Trophoblast cell (in vitro differentiated cells and primary cell): Measurements from ENCODE around the gene SLCO2A1.

Source experiments
- DNase-seq, 2 donors: peaks; one replicate each; pipeline ENCODE4 v3.0.0-alpha.2; 2016
- H2AFZ ChIP-seq: 2 replicates; pipeline ENCODE4 v1.6.1; 2013; ENCODE audit warnings: low read length, moderate library complexity, mild to moderate bottlenecking; ENCODE audit not compliant: insufficient read depth, poor library complexity
- H2AK5ac ChIP-seq: 2 replicates; pipeline ENCODE4 v1.6.1; 2013; ENCODE audit warnings: mild to moderate bottlenecking, low read length
- H2BK120ac ChIP-seq: 2 replicates; pipeline ENCODE4 v1.6.1; 2013; ENCODE audit warnings: low read length, mild to moderate bottlenecking, moderate library complexity; ENCODE audit not compliant: insufficient read depth, poor library complexity
- H2BK12ac ChIP-seq: 2 replicates; pipeline ENCODE4 v1.6.1; 2013; ENCODE audit warnings: mild to moderate bottlenecking, low read length, moderate library complexity
- H2BK5ac ChIP-seq: 2 replicates; pipeline ENCODE4 v1.6.1; 2013; ENCODE audit warnings: low read length, low read depth, moderate library complexity, mild to moderate bottlenecking; ENCODE audit not compliant: poor library complexity
- H3K14ac ChIP-seq: 2 replicates; pipeline ENCODE4 v1.6.1; 2013; ENCODE audit warnings: mild to moderate bottlenecking, low read length
- H3K18ac ChIP-seq: 2 replicates; pipeline ENCODE4 v1.6.1; 2013; ENCODE audit warnings: mild to moderate bottlenecking, low read length
- H3K23ac ChIP-seq: 2 replicates; pipeline ENCODE4 v1.6.1; 2013; ENCODE audit warnings: low read length
- H3K27ac ChIP-seq: 2 replicates; pipeline ENCODE4 v1.5.1; 2013; ENCODE audit warnings: low read depth, mild to moderate bottlenecking, inconsistent platforms, low read length, moderate library complexity
- H3K27me3 ChIP-seq: 2 replicates; pipeline ENCODE4 v1.6.1; 2013; ENCODE audit warnings: inconsistent platforms, mild to moderate bottlenecking, low read length, moderate library complexity; ENCODE audit not compliant: insufficient read depth
- H3K36me3 ChIP-seq, 2 experiments: 1 replicate in 1 of 2; 2 replicates in 1 of 2; pipeline ENCODE4 v1.6.1; 2013; ENCODE audit warnings: low read length in 2 of 2, mild to moderate bottlenecking in 2 of 2, moderate library complexity in 1 of 2; ENCODE audit not compliant: insufficient read depth in 2 of 2, control insufficient read depth in 1 of 2
- H3K4ac ChIP-seq: 2 replicates; pipeline ENCODE4 v1.6.1; 2013; ENCODE audit warnings: low read depth, mild to moderate bottlenecking, low read length, moderate library complexity
- H3K4me1 ChIP-seq, 2 experiments: 1 replicate in 1 of 2; 2 replicates in 1 of 2; pipeline ENCODE4 v1.6.1; 2013; ENCODE audit warnings: low read length in 2 of 2, mild to moderate bottlenecking in 2 of 2, moderate library complexity in 1 of 2; ENCODE audit not compliant: insufficient read depth in 2 of 2, control insufficient read depth in 1 of 2
- H3K4me2 ChIP-seq: 2 replicates; pipeline ENCODE4 v1.6.1; 2013; ENCODE audit warnings: inconsistent platforms, mild to moderate bottlenecking, low read length, moderate library complexity
- H3K4me3 ChIP-seq: 2 replicates; pipeline ENCODE4 v1.5.1; 2013; ENCODE audit warnings: mild to moderate bottlenecking, low read depth, low read length, inconsistent platforms
- H3K79me1 ChIP-seq: one replicate; pipeline ENCODE4 v1.6.1; 2013; ENCODE audit warnings: low read length
- H3K79me2 ChIP-seq: 2 replicates; pipeline ENCODE4 v1.6.1; 2013; ENCODE audit warnings: low read length, mild to moderate bottlenecking; ENCODE audit not compliant: control insufficient read depth, insufficient read depth, poor library complexity
- H3K9ac ChIP-seq: 2 replicates; pipeline ENCODE4 v1.6.1; 2013; ENCODE audit warnings: mild to moderate bottlenecking, low read length
- H3K9me3 ChIP-seq: 2 replicates; pipeline ENCODE4 v1.6.1; 2013; ENCODE audit warnings: low read depth, mild to moderate bottlenecking, control low read depth, inconsistent platforms, low read length; ENCODE audit not compliant: insufficient read depth
- H4K12ac ChIP-seq: 2 replicates; pipeline ENCODE4 v1.6.1; 2013; ENCODE audit warnings: low read depth, mild to moderate bottlenecking, low read length, moderate library complexity
- H4K8ac ChIP-seq: 2 replicates; pipeline ENCODE4 v1.6.1; 2013; ENCODE audit warnings: low read depth, mild to moderate bottlenecking, low read length, moderate library complexity
- H4K91ac ChIP-seq: one replicate; pipeline ENCODE4 v1.6.1; 2013; ENCODE audit warnings: low read depth, mild to moderate bottlenecking, low read length, moderate library complexity
- WGBS: extraction: QIAGEN DNeasy Blood & Tissue Kit; methylation state at CpG from one replicate; pipeline ENCODE4 v1.1.7; 2013; ENCODE audit warnings: missing lambda C conversion rate; ENCODE audit not compliant: insufficient read length, insufficient coverage; ENCODE audit errors: extremely low coverage; 5-methylcytosine and 5-hydroxymethylcytosine counted together

The SLCO2A1 gene

DNA sequence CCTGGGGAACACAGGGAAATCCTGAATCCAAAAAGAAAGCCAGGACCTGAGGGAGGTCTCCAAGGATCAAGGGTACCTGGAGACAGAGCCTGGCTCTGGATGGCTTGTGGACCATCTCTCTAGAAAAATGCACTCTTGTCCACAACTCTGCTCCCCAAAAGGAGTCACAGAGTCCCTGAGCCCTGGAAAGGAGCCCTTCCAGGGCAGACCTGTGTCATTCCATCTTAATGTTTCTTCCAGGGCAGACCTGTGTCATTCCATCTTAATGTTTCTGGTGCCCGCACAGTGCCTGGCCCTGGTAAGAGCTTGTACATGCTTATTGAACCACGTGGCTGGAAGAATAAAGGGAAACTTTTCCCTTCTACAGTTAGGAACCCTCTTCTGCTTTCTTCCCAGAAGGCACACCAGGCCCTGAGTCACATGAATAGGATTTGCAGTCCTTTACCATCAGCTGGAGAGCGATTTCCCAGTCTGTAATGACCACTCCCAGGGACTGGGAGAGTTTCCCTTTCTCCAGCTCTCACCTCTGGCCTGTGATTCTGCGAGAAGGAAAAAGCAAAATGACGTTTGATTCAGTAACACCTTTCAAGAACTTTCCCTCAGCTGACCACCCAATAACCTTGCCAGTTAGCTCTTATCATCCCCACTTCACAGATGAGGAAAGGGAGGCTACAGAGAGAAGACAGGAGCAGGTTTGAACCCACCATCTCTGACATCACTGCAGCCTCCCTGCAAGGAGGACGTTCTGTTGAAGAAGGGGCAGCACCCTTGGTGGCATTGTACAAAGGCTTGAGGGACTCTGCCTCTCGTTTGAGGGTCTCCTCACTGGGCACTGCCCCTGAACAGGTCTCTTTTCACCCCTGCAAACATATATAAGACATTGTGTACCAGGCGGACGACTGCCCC is 35.8 kb upstream of the SLCO2A1 start:
- no peak overlapping the region for H2BK120ac ChIP-seq
- no CpG with 5 or more reads among the region's 9 CpGs for WGBS
- H3K36me3 ChIP-seq = no peaks in the 10 kb centered on the region
- no peaks in the 10 kb centered on the region for H3K79me2 ChIP-seq
- H2BK12ac ChIP-seq = peak overlapping the region; percentile 7
- H3K4ac ChIP-seq = no peak overlapping the region
- no peaks in the 10 kb centered on the region for H3K27me3 ChIP-seq
- no peak overlapping the region for H2BK5ac ChIP-seq
- H2AFZ ChIP-seq = no peak overlapping the region
- H3K23ac ChIP-seq = no peak overlapping the region
- H4K91ac ChIP-seq = peak overlapping the region; percentile 70
- H3K14ac ChIP-seq = no peak overlapping the region
- H3K4me2 ChIP-seq = no peak overlapping the region
- no peak overlapping the region for H2AK5ac ChIP-seq
- no peak overlapping the region for H4K8ac ChIP-seq
- no peak overlapping the region for H3K4me3 ChIP-seq
- H3K27ac ChIP-seq = no peak overlapping the region
- H4K12ac ChIP-seq = no peak overlapping the region
- peaks cover 20 to 29% of the 10 kb centered on the region in 2 experiments for H3K4me1 ChIP-seq
- H3K9ac ChIP-seq = no peak overlapping the region
- H3K9me3 ChIP-seq = no peaks in the 10 kb centered on the region
- H3K79me1 ChIP-seq = peaks cover 4% of the 10 kb centered on the region
- H3K18ac ChIP-seq = no peak overlapping the region
- DNase-seq = no peak

DNA sequence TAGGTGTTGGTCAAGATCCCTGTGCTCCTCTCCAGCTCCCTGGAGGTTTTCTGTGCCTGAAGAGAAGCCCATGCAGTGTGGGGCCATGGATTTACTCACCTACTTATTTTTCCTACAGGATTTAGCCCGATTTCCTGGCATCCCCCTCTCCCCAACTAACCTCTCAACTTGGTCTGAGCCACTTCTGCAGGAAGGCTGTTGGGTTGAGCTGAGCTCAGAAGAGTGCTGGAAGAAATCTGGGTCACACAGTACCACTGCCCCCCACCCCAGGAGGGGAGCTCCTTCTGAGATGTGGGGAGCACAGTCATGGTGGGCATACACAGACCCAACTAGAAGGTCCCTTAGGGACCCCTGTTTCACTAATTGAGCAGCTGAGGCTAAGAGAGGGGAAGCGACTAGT is 34.4 kb upstream of the SLCO2A1 start:
- Histone ChIP-seq H3K79me2 (no peaks in the 10 kb centered on the region), H3K27me3 (no peaks in the 10 kb centered on the region), H3K27ac (no peak overlapping the region), H2AFZ (no peak overlapping the region), H2BK5ac (no peak overlapping the region), H3K36me3 (no peaks in the 10 kb centered on the region), H4K91ac (no peak overlapping the region), H3K9ac (no peak overlapping the region), H3K4me2 (no peak overlapping the region), H3K18ac (no peak overlapping the region), H3K4me3 (no peak overlapping the region), H3K9me3 (no peaks in the 10 kb centered on the region), H3K23ac (no peak overlapping the region), H3K14ac (no peak overlapping the region), H2BK120ac (no peak overlapping the region), H3K4me1 (peaks cover 29 to 40% of the 10 kb centered on the region in 2 experiments), H3K79me1 (peaks cover 11% of the 10 kb centered on the region), H4K8ac (no peak overlapping the region), H3K4ac (no peak overlapping the region), H4K12ac (no peak overlapping the region), H2AK5ac (no peak overlapping the region), H2BK12ac (no peak overlapping the region)
- no peak for DNase-seq
- WGBS = no CpG with 5 or more reads among the region's 2 CpGs

DNA sequence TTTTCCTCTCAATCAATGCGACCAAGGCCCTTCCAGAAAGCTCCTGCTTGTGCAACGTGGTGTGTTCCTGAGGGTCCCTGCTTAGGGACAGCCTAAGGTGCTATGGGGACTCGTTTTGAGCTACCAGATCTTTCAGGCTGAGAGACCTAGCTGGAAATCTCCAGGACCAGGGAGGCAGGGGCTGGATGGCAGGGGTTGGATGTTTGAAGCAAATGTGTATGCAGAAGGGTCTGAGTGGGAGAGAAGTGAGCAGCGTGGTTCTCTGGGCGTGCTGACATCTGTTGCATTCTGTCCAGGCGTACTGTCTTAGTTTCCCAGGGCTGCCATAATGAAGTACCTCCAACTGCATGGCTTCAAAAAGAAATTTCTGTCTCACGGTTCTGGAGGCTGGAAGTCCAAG is 31.7 kb upstream of the SLCO2A1 start:
- Histone ChIP-seq H3K4me3 (no peak overlapping the region), H3K14ac (no peak overlapping the region), H4K12ac (no peak overlapping the region), H2AK5ac (no peak overlapping the region), H4K91ac (no peak overlapping the region), H2BK5ac (no peak overlapping the region), H3K9me3 (no peaks in the 10 kb centered on the region), H3K18ac (no peak overlapping the region), H3K4ac (no peak overlapping the region), H2AFZ (no peak overlapping the region), H3K27me3 (no peaks in the 10 kb centered on the region), H3K9ac (no peak overlapping the region), H3K27ac (no peak overlapping the region), H3K23ac (no peak overlapping the region), H3K4me1 (peaks cover 34 to 47% of the 10 kb centered on the region in 2 experiments), H2BK120ac (peak overlapping the region; percentile 14), H3K36me3 (no peaks in the 10 kb centered on the region), H4K8ac (no peak overlapping the region), H3K79me2 (no peaks in the 10 kb centered on the region), H3K4me2 (no peak overlapping the region), H2BK12ac (no peak overlapping the region), H3K79me1 (peaks cover 24% of the 10 kb centered on the region)
- no CpG with 5 or more reads among the region's 7 CpGs for WGBS
- no peak for DNase-seq

DNA sequence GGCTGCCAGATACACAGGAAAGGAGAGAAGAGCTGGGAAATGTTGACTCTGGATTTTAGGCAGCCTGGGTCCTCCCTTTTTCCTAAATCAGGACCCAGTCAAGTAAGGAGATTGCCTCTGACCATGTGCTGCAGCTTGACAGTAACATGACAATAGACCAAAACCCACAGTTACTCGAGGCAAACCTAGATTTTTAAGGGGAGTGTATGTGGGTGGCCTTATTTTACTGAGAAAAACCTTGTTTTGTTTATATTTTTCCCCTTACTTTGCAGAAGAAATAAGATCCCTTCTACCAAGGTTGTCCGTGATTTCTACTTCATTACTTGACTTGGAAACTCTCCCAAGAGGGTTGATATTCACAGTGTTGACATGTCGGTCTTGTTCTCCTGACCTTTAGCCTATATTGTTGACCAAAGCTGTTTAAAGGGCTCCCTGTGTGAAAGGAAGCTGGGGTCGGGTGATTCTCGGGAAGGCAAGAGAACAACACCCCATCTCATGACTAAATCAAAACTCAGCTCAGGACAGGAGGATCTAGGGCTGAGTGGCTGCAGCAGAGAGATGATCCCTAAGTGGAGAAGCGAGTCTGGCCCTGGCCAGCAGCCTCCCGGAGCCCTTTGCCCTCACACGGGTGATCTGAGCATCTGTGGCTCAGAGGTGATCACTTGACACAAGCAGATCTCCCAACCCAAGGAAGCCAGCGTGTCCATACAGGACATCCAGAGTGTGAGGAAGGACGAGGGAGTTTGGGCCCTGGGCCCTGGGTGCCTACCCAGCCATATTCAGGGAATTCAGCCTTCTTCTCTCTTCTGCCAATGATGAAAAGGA is 31.0 kb upstream of the SLCO2A1 start:
- no peaks in the 10 kb centered on the region for H3K9me3 ChIP-seq
- no CpG with 5 or more reads among the region's 10 CpGs for WGBS
- H2AFZ ChIP-seq = no peak overlapping the region
- H3K23ac ChIP-seq = no peak overlapping the region
- no peak overlapping the region for H4K8ac ChIP-seq
- H3K4me2 ChIP-seq = no peak overlapping the region
- no peak overlapping the region for H3K9ac ChIP-seq
- no peaks in the 10 kb centered on the region for H3K36me3 ChIP-seq
- H3K79me1 ChIP-seq = peaks cover 24% of the 10 kb centered on the region
- H4K91ac ChIP-seq = peak overlapping the region; percentile 67
- peak overlapping the region; percentile 48 for H2BK120ac ChIP-seq
- peaks cover 31 to 43% of the 10 kb centered on the region in 2 experiments for H3K4me1 ChIP-seq
- peak overlapping the region; percentile 20 for H3K14ac ChIP-seq
- H3K27me3 ChIP-seq = no peaks in the 10 kb centered on the region
- H2BK12ac ChIP-seq = peak overlapping the region; percentile 74
- H3K18ac ChIP-seq = peak overlapping the region; percentile 6
- no peak overlapping the region for H2AK5ac ChIP-seq
- no peak overlapping the region for H3K27ac ChIP-seq
- H4K12ac ChIP-seq = no peak overlapping the region
- DNase-seq = no peak
- no peak overlapping the region for H3K4me3 ChIP-seq
- no peaks in the 10 kb centered on the region for H3K79me2 ChIP-seq
- H2BK5ac ChIP-seq = peak overlapping the region; percentile 7
- no peak overlapping the region for H3K4ac ChIP-seq
